GM23248 (cell line): ENCODE measurements around the gene ZNF804B. TPM values are rescaled to one million over a fixed set of nuclear protein-coding genes. Genes with fewer than 3 reads are reported as not detected.
A peak's percentile ranks its signal among the peaks of the same experiment; 100 is the strongest.

Experiments
- DNase-seq: peaks from one replicate; pipeline ENCODE4 v3.0.0-alpha.2; 2015
- H2AFZ ChIP-seq: fragments of 200-600 bp; sonication (generic); 2 replicates; pipeline ENCODE4 v1.6.1; 2016; ENCODE audit warnings: antibody characterized with exemption
- H3F3A ChIP-seq: fragments of 200-600 bp; sonication (generic); 2 replicates; pipeline ENCODE4 v1.6.1; 2016; ENCODE audit warnings: mild to moderate bottlenecking, antibody characterized with exemption, mixed run types; ENCODE audit not compliant: insufficient read depth
- H3K27ac ChIP-seq: fragments of 200-600 bp; sonication (generic); 2 replicates; pipeline ENCODE4 v1.5.1; 2016; ENCODE audit warnings: mild to moderate bottlenecking
- H3K27me3 ChIP-seq: fragments of 200-600 bp; sonication (generic); replicated peaks from 2 replicates; pipeline ENCODE4 v1.6.1; 2016; ENCODE audit warnings: mild to moderate bottlenecking; ENCODE audit not compliant: insufficient read depth
- H3K36me3 ChIP-seq: fragments of 200-600 bp; sonication (generic); 2 replicates; pipeline ENCODE4 v1.6.1; 2016; ENCODE audit warnings: low read depth, mild to moderate bottlenecking
- H3K4me1 ChIP-seq: fragments of 200-600 bp; sonication (generic); 2 replicates; pipeline ENCODE4 v1.6.1; 2016; ENCODE audit warnings: mild to moderate bottlenecking; ENCODE audit not compliant: insufficient read depth
- H3K4me2 ChIP-seq: fragments of 200-600 bp; sonication (generic); one replicate; pipeline ENCODE4 v1.6.1; 2016; ENCODE audit warnings: mild to moderate bottlenecking; ENCODE audit not compliant: unreplicated experiment
- H3K4me3 ChIP-seq: fragments of 200-600 bp; sonication (generic); 2 replicates; pipeline ENCODE4 v1.5.1; 2016; ENCODE audit warnings: mild to moderate bottlenecking
- H3K79me2 ChIP-seq: fragments of 200-600 bp; sonication (generic); 2 replicates; pipeline ENCODE4 v1.6.1; 2016; ENCODE audit warnings: mild to moderate bottlenecking; ENCODE audit not compliant: insufficient read depth
- H3K9ac ChIP-seq: fragments of 200-600 bp; sonication (generic); 2 replicates; pipeline ENCODE4 v1.6.1; 2016; ENCODE audit warnings: mild to moderate bottlenecking
- H3K9me2 ChIP-seq: fragments of 200-600 bp; sonication (generic); 2 replicates; pipeline ENCODE4 v1.6.1; 2016; ENCODE audit warnings: mixed run types, mild to moderate bottlenecking, moderate library complexity; ENCODE audit not compliant: insufficient read depth
- H3K9me3 ChIP-seq: fragments of 200-600 bp; sonication (generic); one replicate; pipeline ENCODE4 v1.6.1; 2017; ENCODE audit warnings: low read depth
- H4K20me1 ChIP-seq: fragments of 200-600 bp; sonication (generic); 2 replicates; pipeline ENCODE4 v1.6.0; 2016; ENCODE audit not compliant: insufficient read depth
- EZH2 ChIP-seq: fragments of 200-600 bp; sonication (generic); IDR thresholded peaks from 2 replicates; pipeline ENCODE4 v1.6.1; 2018; ENCODE audit warnings: antibody characterized with exemption, mild to moderate bottlenecking; ENCODE audit not compliant: insufficient read depth, poor library complexity, severe bottlenecking
- EZH2phosphoT487 ChIP-seq: fragments of 200-600 bp; sonication (generic); IDR thresholded peaks from 2 replicates; pipeline ENCODE4 v1.6.1; 2018; ENCODE audit warnings: antibody characterized with exemption, moderate library complexity, mild to moderate bottlenecking, low read depth; ENCODE audit not compliant: insufficient read depth
- WGBS, 2 experiments: methylation state at CpG; one replicate each; pipeline ENCODE4 v1.1.6; 2015 to 2017; ENCODE audit warnings: low lambda C conversion rate in 2 of 2, low coverage in 1 of 2; ENCODE audit errors: missing lambda C conversion rate in 2 of 2; 5-methylcytosine and 5-hydroxymethylcytosine counted together
- in situ Hi-C: fragments of 300-500 bp; cut with MboI; formaldehyde crosslinking; loops from 2 replicates; pipeline ENCODE4 v1.15.0; 2020
- polyA plus RNA-seq: library from polyadenylated mRNA; unstranded; fragments of >200 nt; fragmentation: Nextera tagmentation; extraction: Ambion mirVana; gene quantifications from 2 replicates; pipeline ENCODE4 v1.2.1, GENCODE V29; 2016
- total RNA-seq: library from RNA; depleted of rRNA; stranded (reverse); fragments of >200 nt; shearing (Covaris generic); gene quantifications from 2 replicates; pipeline ENCODE4 v1.2.3, GENCODE V29; 2014

Gene ZNF804B
- total and polyA plus RNA-seq, 2 experiments from 2014 or later, result not detected

GRCh38 chr7:89316584-89317251 lies 557.2 kb downstream of the ZNF804B start:
- no peaks in the 10 kb centered on the region for H3K9me2 ChIP-seq
- H3K4me3 ChIP-seq, result no peak overlapping the region
- H3K9me3 ChIP-seq, result no peaks in the 10 kb centered on the region
- no peaks in the 10 kb centered on the region for H3K79me2 ChIP-seq
- WGBS, 2 experiments, result 5 to 13% methylated on average over 1 of the region's 1 CpG
- no peak for DNase-seq
- H4K20me1 ChIP-seq, result no peaks in the 10 kb centered on the region
- in situ Hi-C loops, result no loop called here
- TF ChIP-seq EZH2, result no peak
- TF ChIP-seq EZH2phosphoT487, result no peak
- H3K27ac ChIP-seq, result no peak overlapping the region
- H3K4me1 ChIP-seq, result no peaks in the 10 kb centered on the region
- H3K36me3 ChIP-seq, result no peaks in the 10 kb centered on the region
- no peaks in the 10 kb centered on the region for H3K27me3 ChIP-seq
- no peak overlapping the region for H2AFZ ChIP-seq
- H3K4me2 ChIP-seq, result no peak overlapping the region
- H3K9ac ChIP-seq, result no peak overlapping the region
- H3F3A ChIP-seq, result no peaks in the 10 kb centered on the region

GRCh38 chr7:89332026-89332425 lies 572.5 kb downstream of the ZNF804B start:
- Histone ChIP-seq H3K27me3 (no peaks in the 10 kb centered on the region), H3K4me3 (no peak overlapping the region), H2AFZ (no peak overlapping the region), H3K9me2 (no peaks in the 10 kb centered on the region), H3K9me3 (no peaks in the 10 kb centered on the region), H3K4me1 (no peaks in the 10 kb centered on the region), H3K4me2 (no peak overlapping the region), H4K20me1 (no peaks in the 10 kb centered on the region), H3K27ac (no peak overlapping the region), H3K9ac (no peak overlapping the region), H3K79me2 (no peaks in the 10 kb centered on the region), H3F3A (no peaks in the 10 kb centered on the region), H3K36me3 (no peaks in the 10 kb centered on the region)
- peak; percentile 3 for DNase-seq
- WGBS, 2 experiments, result 0 to 3% methylated on average over 1 of the region's 1 CpG
- TF ChIP-seq EZH2phosphoT487 (no peak), EZH2 (no peak)
- in situ Hi-C loops, result no loop called here

- H3K4me2 ChIP-seq, result no peak overlapping the region
- H3K27me3 ChIP-seq, result no peaks in the 10 kb centered on the region
- H3K79me2 ChIP-seq, result no peaks in the 10 kb centered on the region
- H3K9me2 ChIP-seq, result no peaks in the 10 kb centered on the region
- DNase-seq, result no peak
- no peaks in the 10 kb centered on the region for H3K9me3 ChIP-seq
- no peak overlapping the region for H3K4me3 ChIP-seq
- no peaks in the 10 kb centered on the region for H3F3A ChIP-seq
- H3K4me1 ChIP-seq, result no peaks in the 10 kb centered on the region
- no peak overlapping the region for H2AFZ ChIP-seq
- TF ChIP-seq EZH2phosphoT487 (no peak), EZH2 (no peak)
- in situ Hi-C loops, result no loop called here
- no peak overlapping the region for H3K9ac ChIP-seq
- H3K36me3 ChIP-seq, result no peaks in the 10 kb centered on the region
- no peak overlapping the region for H3K27ac ChIP-seq
- WGBS, 2 experiments, result 70 to 89% methylated on average over 1 of the region's 1 CpG
- no peaks in the 10 kb centered on the region for H4K20me1 ChIP-seq
Measured at GRCh38 chr7:89334797-89335196, 575.3 kb downstream of the ZNF804B start.

- Histone ChIP-seq H3K27me3 (no peaks in the 10 kb centered on the region), H3K4me3 (no peak overlapping the region), H3K79me2 (no peaks in the 10 kb centered on the region), H3F3A (no peaks in the 10 kb centered on the region), H3K36me3 (no peaks in the 10 kb centered on the region), H4K20me1 (no peaks in the 10 kb centered on the region), H3K4me1 (no peaks in the 10 kb centered on the region), H3K9me3 (no peaks in the 10 kb centered on the region), H3K27ac (no peak overlapping the region), H3K9me2 (no peaks in the 10 kb centered on the region), H3K9ac (no peak overlapping the region), H3K4me2 (no peak overlapping the region), H2AFZ (no peak overlapping the region)
- TF ChIP-seq EZH2phosphoT487 (no peak), EZH2 (no peak)
- no peak for DNase-seq
- in situ Hi-C loops, result no loop called here
- WGBS, 2 experiments, result 39 to 44% methylated on average over 3 of the region's 3 CpGs
Measured at GRCh38 chr7:89335490-89335889, 576.0 kb downstream of the ZNF804B start.

- no peak for TF ChIP-seq EZH2phosphoT487
- no peak for TF ChIP-seq EZH2
- in situ Hi-C loops, result no loop called here
- no peaks in the 10 kb centered on the region for H3K9me3 ChIP-seq
- H3K27me3 ChIP-seq, result no peaks in the 10 kb centered on the region
- H3K9ac ChIP-seq, result no peak overlapping the region
- H3F3A ChIP-seq, result no peaks in the 10 kb centered on the region
- no peak for DNase-seq
- H3K27ac ChIP-seq, result no peak overlapping the region
- no peaks in the 10 kb centered on the region for H4K20me1 ChIP-seq
- H3K4me3 ChIP-seq, result no peak overlapping the region
- H3K4me1 ChIP-seq, result no peaks in the 10 kb centered on the region
- no peak overlapping the region for H3K4me2 ChIP-seq
- no peaks in the 10 kb centered on the region for H3K79me2 ChIP-seq
- no peaks in the 10 kb centered on the region for H3K9me2 ChIP-seq
- no peak overlapping the region for H2AFZ ChIP-seq
- WGBS, 2 experiments, result 54 to 55% methylated on average over 5 of the region's 5 CpGs
- no peaks in the 10 kb centered on the region for H3K36me3 ChIP-seq
Measured at GRCh38 chr7:89336121-89336520, 576.6 kb downstream of the ZNF804B start.
